Pulmonary artery endothelial cell (primary cell): ENCODE results near the gene ATP10A. TPM values are rescaled to one million over a fixed set of nuclear protein-coding genes. Genes with fewer than 3 reads are reported as not detected.

Experiments used
- DNase-seq: peaks from one replicate; pipeline ENCODE4 v3.0.0-alpha.2; 2011; ENCODE audit warnings: low read depth, low spot score
- total RNA-seq: library from RNA; depleted of rRNA; stranded (reverse); fragments of >200 nt; gene quantifications from 2 replicates; pipeline ENCODE4 v1.2.3, GENCODE V29; 2014

Gene ATP10A
- not detected in 2 replicates for total RNA-seq

- DNase-seq: no peak
Measured at GRCh38 chr15:25863111-25863967, at the start of gene ATP10A. Gene ATP10A (minus strand): TSS chr15:25863327. CDS start chr15:25863096, 231 bp downstream.

GRCh38 chr15:25912035-25912434 lies 48.9 kb upstream of the ATP10A start:
- no peak for DNase-seq

GRCh38 chr15:25910832-25911231 lies 47.7 kb upstream of the ATP10A start:
- no peak for DNase-seq

GRCh38 chr15:25909806-25910205 lies 46.7 kb upstream of the ATP10A start:
- no peak for DNase-seq

- no peak for DNase-seq
Measured at GRCh38 chr15:25909325-25909724, 46.2 kb upstream of the ATP10A start.

- DNase-seq: no peak
Measured at GRCh38 chr15:25905140-25905539, 42.0 kb upstream of the ATP10A start.

GRCh38 chr15:25903024-25903581 lies 40.0 kb upstream of the ATP10A start:
- no peak for DNase-seq

GRCh38 chr15:25901811-25902605 lies 38.9 kb upstream of the ATP10A start:
- no peak for DNase-seq

GRCh38 chr15:25900901-25901300 lies 37.8 kb upstream of the ATP10A start:
- DNase-seq: no peak

- DNase-seq: no peak
Measured at GRCh38 chr15:25900431-25900830, 37.3 kb upstream of the ATP10A start.

GRCh38 chr15:25899870-25900269 lies 36.7 kb upstream of the ATP10A start:
- no peak for DNase-seq

GRCh38 chr15:25897658-25898057 lies 34.5 kb upstream of the ATP10A start:
- DNase-seq: no peak

- no peak for DNase-seq
Measured at GRCh38 chr15:25894371-25894902, 31.3 kb upstream of the ATP10A start.

GRCh38 chr15:25893596-25893995 lies 30.5 kb upstream of the ATP10A start:
- DNase-seq: no peak

- DNase-seq: no peak
Measured at GRCh38 chr15:25892126-25892525, 29.0 kb upstream of the ATP10A start.

- no peak for DNase-seq
Measured at GRCh38 chr15:25891081-25891480, 28.0 kb upstream of the ATP10A start.

- no peak for DNase-seq
Measured at GRCh38 chr15:25890529-25890928, 27.4 kb upstream of the ATP10A start.

GRCh38 chr15:25887870-25888269 lies 24.7 kb upstream of the ATP10A start:
- DNase-seq: no peak

- DNase-seq: no peak
Measured at GRCh38 chr15:25886498-25887140, 23.5 kb upstream of the ATP10A start.

GRCh38 chr15:25884370-25884769 lies 21.2 kb upstream of the ATP10A start:
- no peak for DNase-seq

- DNase-seq: no peak
Measured at GRCh38 chr15:25883463-25884259, 20.5 kb upstream of the ATP10A start.
